Measurements from ENCODE around the gene KRT85. TPM values are rescaled to one million over a fixed set of nuclear protein-coding genes. Genes with fewer than 3 reads are reported as not detected.

KRT85 gene
- total RNA-seq, 1 donor from 2014 or later = not detected

GRCh38 chr12:52344111-52344510 lies 23.2 kb downstream of the KRT85 start:
- no peak for TF ChIP-seq CTCF (conservative IDR thresholded peaks at IDR 0.05; ENCODE audit: low read depth, low read length)
- DNase-seq (ENCODE audit: low read depth) = no peak

GRCh38 chr12:52343550-52343949 lies 23.7 kb downstream of the KRT85 start:
- no peak overlapping the region for H3K4me3 ChIP-seq (ENCODE audit: low read depth, low read length)
- TF ChIP-seq CTCF (conservative IDR thresholded peaks at IDR 0.05; ENCODE audit: low read depth, low read length) = no peak
- no peak for DNase-seq (ENCODE audit: low read depth)

More at GRCh38 chr12:52344111-52344510, 23.2 kb downstream of the KRT85 start:
- no peak overlapping the region for H3K4me3 ChIP-seq (ENCODE audit: low read depth, low read length)

GRCh38 chr12:52342781-52343490 lies 24.3 kb downstream of the KRT85 start:
- no peak for TF ChIP-seq CTCF (conservative IDR thresholded peaks at IDR 0.05; ENCODE audit: low read depth, low read length)
- DNase-seq (ENCODE audit: low read depth) = no peak
- no peak overlapping the region for H3K4me3 ChIP-seq (ENCODE audit: low read depth, low read length)

GRCh38 chr12:52341066-52341580 lies 26.2 kb downstream of the KRT85 start:
- no peak for TF ChIP-seq CTCF (conservative IDR thresholded peaks at IDR 0.05; ENCODE audit: low read depth, low read length)
- DNase-seq (ENCODE audit: low read depth) = no peak
- no peak overlapping the region for H3K4me3 ChIP-seq (ENCODE audit: low read depth, low read length)

GRCh38 chr12:52338241-52338960 lies 28.9 kb downstream of the KRT85 start:
- no peak overlapping the region for H3K4me3 ChIP-seq (ENCODE audit: low read depth, low read length)
- no peak for TF ChIP-seq CTCF (conservative IDR thresholded peaks at IDR 0.05; ENCODE audit: low read depth, low read length)
- no peak for DNase-seq (ENCODE audit: low read depth)

- no peak for TF ChIP-seq CTCF (conservative IDR thresholded peaks at IDR 0.05; ENCODE audit: low read depth, low read length)
- DNase-seq (ENCODE audit: low read depth) = no peak
- no peak overlapping the region for H3K4me3 ChIP-seq (ENCODE audit: low read depth, low read length)
Measured at GRCh38 chr12:52337054-52337453, 30.2 kb downstream of the KRT85 start.
